ENCODE measurements around the gene MEI4.
"Not testable (repeated sequence)": the region's sequence is repeated elsewhere in the genome, so short reads cannot be mapped to it uniquely, and the experiment has no call there.

The MEI4 gene

GRCh38 chr6:77822265-77822664 is 169.4 kb downstream of the MEI4 start:
- DNase-seq: no peak

- no peak for DNase-seq
These were observed 172.4 kb downstream of the MEI4 start for GRCh38 chr6:77825204-77825603.

GRCh38 chr6:77829736-77830135 is 176.9 kb downstream of the MEI4 start:
- no peak for DNase-seq

GRCh38 chr6:77833749-77834148 is 180.9 kb downstream of the MEI4 start:
- not testable (repeated sequence) for DNase-seq

- no peak for DNase-seq
These were observed 181.8 kb downstream of the MEI4 start for GRCh38 chr6:77834591-77834996.

GRCh38 chr6:77837034-77837784 is 184.4 kb downstream of the MEI4 start:
- DNase-seq: no peak

GRCh38 chr6:77839292-77839691 is 186.5 kb downstream of the MEI4 start:
- DNase-seq: no peak

- DNase-seq: no peak
These were observed 192.0 kb downstream of the MEI4 start for GRCh38 chr6:77844822-77845221.

GRCh38 chr6:77853401-77853800 is 200.6 kb downstream of the MEI4 start:
- no peak for DNase-seq

GRCh38 chr6:77856391-77856790 is 203.6 kb downstream of the MEI4 start:
- DNase-seq: no peak

GRCh38 chr6:77857421-77857820 is 204.6 kb downstream of the MEI4 start:
- no peak for DNase-seq

GRCh38 chr6:77876300-77876699 is 223.5 kb downstream of the MEI4 start:
- DNase-seq: no peak

- no peak for DNase-seq
These were observed 226.7 kb downstream of the MEI4 start for GRCh38 chr6:77879527-77879926.

- DNase-seq: no peak
These were observed 227.7 kb downstream of the MEI4 start for GRCh38 chr6:77880501-77880900.

- no peak for DNase-seq
These were observed 231.0 kb downstream of the MEI4 start for GRCh38 chr6:77883851-77884250.

- DNase-seq: no peak
These were observed 240.6 kb downstream of the MEI4 start for GRCh38 chr6:77893391-77893790.

- no peak for DNase-seq
These were observed 253.2 kb downstream of the MEI4 start for GRCh38 chr6:77906070-77906469.

GRCh38 chr6:77910826-77911225 is 258.0 kb downstream of the MEI4 start:
- no peak for DNase-seq

- DNase-seq: no peak
These were observed 273.4 kb downstream of the MEI4 start for GRCh38 chr6:77926198-77926751.

GRCh38 chr6:77930382-77930781 is 277.5 kb downstream of the MEI4 start:
- no peak for DNase-seq

GRCh38 chr6:77930952-77931351 is 278.1 kb downstream of the MEI4 start:
- DNase-seq: no peak

- no peak for DNase-seq
These were observed 309.2 kb downstream of the MEI4 start for GRCh38 chr6:77962070-77962469.

GRCh38 chr6:77965449-77965848 is 312.6 kb downstream of the MEI4 start:
- DNase-seq: no peak

- no peak for DNase-seq
These were observed 319.5 kb downstream of the MEI4 start for GRCh38 chr6:77972334-77972733.
